AG04449 (cell line): ENCODE data around the gene NOXA1.

ENCODE experiments used
- CTCF ChIA-PET: fragments of 350-600 bp; formaldehyde crosslinking; extraction: SDS; loops from one replicate; lab custom pipeline; 2021; ENCODE audit warnings: antibody characterized with exemption; lab: Yijun Ruan, JAX
- POLR2A ChIA-PET: fragments of 400-600, 350-600 bp; formaldehyde crosslinking; extraction: SDS; loops from one replicate; lab custom pipeline; 2020; ENCODE audit warnings: antibody characterized with exemption, inconsistent platforms; lab: Yijun Ruan, JAX
- DNase-seq: peaks from one replicate; pipeline ENCODE4 v3.0.0-alpha.2; 2010; ENCODE audit warnings: low read depth, low spot score
- H3K4me3 ChIP-seq: 2 replicates; pipeline ENCODE4 v1.5.1; 2011; ENCODE audit warnings: low read depth, mild to moderate bottlenecking, control low read depth, low read length
- CTCF ChIP-seq: IDR thresholded peaks from one replicate; pipeline ENCODE4 v1.5.1; 2011; ENCODE audit warnings: mild to moderate bottlenecking, moderate library complexity, low read length, control low read depth, inconsistent platforms; ENCODE audit not compliant: insufficient read depth; ENCODE audit errors: missing control alignments

NOXA1 gene

DNA sequence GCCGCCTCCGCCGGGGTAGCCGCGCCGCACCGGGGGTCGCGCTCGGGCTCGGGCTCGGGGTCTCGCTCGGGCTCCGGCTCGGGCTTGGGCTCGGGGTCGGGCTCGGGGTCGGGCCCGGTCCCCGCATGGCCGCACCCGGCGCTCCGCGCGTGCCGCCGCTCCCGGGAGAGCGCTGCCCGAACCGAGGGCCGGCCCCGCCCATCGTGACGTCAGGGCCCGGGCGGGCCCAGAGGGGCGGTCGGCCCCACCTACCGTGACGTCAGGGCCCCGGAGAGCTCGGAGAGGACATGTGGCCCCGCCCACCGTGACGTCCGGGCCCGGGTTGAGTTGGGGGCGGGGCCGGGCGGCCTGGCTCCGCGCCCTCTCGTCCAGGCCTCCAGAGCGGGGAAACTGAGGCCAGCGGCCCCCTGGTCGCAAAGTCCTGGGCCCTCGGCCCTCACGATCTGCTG is 36.0 kb downstream of the NOXA1 start, which contains the start of gene NSMF:
Gene NSMF, minus strand, starts transcription at position 183 of the 449 bp plus-strand sequence. CDS start 232 bp downstream, outside the sequence.
- no peak for DNase-seq
- H3K4me3 ChIP-seq, result peak within 1 kb of the TSS; percentile 70
- ChIA-PET POLR2A (interaction anchor here (0.7 to 1.5 kb wide), 4 partner anchors 11 to 219 kb away, joined by 4 read pairs; no protein-coding TSS in a partner anchor), CTCF (interaction anchor here (1.0 kb wide), 1 partner anchor 15 kb away, joined by 3 read pairs; no protein-coding TSS in a partner anchor)
- no peak for TF ChIP-seq CTCF

- CTCF ChIA-PET, result interaction anchor here (1.0 kb wide), 1 partner anchor 16 kb away, joined by 3 read pairs; no protein-coding TSS in a partner anchor
- H3K4me3 ChIP-seq, result peak overlapping the region; percentile 47
- TF ChIP-seq CTCF, result no peak
- POLR2A ChIA-PET, result interaction anchor here (0.7 to 1.5 kb wide), 4 partner anchors 11 to 219 kb away, joined by 4 read pairs; no protein-coding TSS in a partner anchor
- DNase-seq, result no peak
Observed at GRCh38 chr9:137459601-137460362, 36.6 kb downstream of the NOXA1 start.

- CTCF ChIA-PET, result no interaction called here
- no peak for TF ChIP-seq CTCF
- DNase-seq, result no peak
- no peak overlapping the region for H3K4me3 ChIP-seq
- POLR2A ChIA-PET, result interaction anchor here (1.5 kb wide), 1 partner anchor 15 kb away, joined by 4 read pairs; no protein-coding TSS in a partner anchor
Observed at GRCh38 chr9:137460363-137461315, 37.4 kb downstream of the NOXA1 start.

DNA sequence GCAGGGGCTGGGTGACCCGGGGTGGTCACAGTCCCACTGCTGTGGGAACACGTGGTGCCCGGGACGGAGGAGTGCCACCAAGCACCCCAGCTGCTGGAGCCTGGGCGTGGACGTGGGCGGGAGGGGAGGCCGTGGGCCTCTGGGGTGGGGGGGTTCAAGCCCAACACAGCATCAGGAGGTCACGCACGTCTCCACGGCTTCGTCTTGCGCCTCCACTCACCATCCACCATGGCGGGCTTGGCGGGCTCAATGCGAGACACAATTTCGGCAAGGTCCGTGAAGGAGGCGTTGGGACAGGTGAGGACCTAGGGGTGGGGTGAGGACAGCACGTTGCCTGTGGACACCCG is 38.1 kb downstream of the NOXA1 start:
- CTCF ChIA-PET, result no interaction called here

GRCh38 chr9:137461663-137462395 is 38.6 kb downstream of the NOXA1 start:
- TF ChIP-seq CTCF, result no peak
- no peak overlapping the region for H3K4me3 ChIP-seq
- CTCF ChIA-PET, result no interaction called here
- POLR2A ChIA-PET, result no interaction called here
- DNase-seq, result no peak

More for the DNA sequence above, 38.1 kb downstream of the NOXA1 start:
- no peak for TF ChIP-seq CTCF
- POLR2A ChIA-PET, result no interaction called here
- no peak overlapping the region for H3K4me3 ChIP-seq
- no peak for DNase-seq
